LNCaP clone FGC (cell line): ENCODE results near the gene CIPC.
A peak's percentile ranks its signal among the peaks of the same experiment; 100 is the strongest.

Experiments
- DNase-seq: peaks from one replicate; pipeline ENCODE4 v3.0.0-alpha.2; 2011; ENCODE audit warnings: low read depth
- H3K4me3 ChIP-seq: 2 replicates; pipeline ENCODE4 v1.5.1; 2011; ENCODE audit warnings: mild to moderate bottlenecking, low read depth, low read length, control low read depth
- TF ChIP-seq, protein P1 (sequence below): IDR thresholded peaks from 2 replicates; pipeline ENCODE4 v1.5.1; 2012; ENCODE audit warnings: mild to moderate bottlenecking; ENCODE audit not compliant: control insufficient read depth, insufficient read depth; ENCODE audit errors: extremely low read depth

The CIPC gene

DNA sequence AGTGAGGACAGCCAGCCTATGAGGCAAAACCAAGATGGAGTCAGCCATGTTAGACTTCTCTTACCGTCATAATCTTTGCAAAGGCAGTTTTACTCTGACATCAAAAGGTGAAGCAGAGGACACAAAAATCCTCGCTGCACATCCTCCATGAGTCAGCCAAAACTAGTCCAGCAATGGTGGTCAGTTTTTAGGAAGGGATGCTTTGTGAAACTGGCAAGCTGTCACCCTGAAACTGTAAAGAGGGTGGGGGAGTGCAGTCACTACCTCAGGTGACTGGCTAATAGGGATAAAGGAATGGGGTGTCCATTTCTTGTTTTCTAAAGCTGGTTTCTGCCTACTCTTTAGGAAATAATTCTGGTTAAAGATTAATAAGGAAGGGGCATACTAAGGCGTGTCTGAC, 5.4 kb upstream of the CIPC start:
- H3K4me3 ChIP-seq, result no peak overlapping the region
- TF ChIP-seq, protein P1, sequence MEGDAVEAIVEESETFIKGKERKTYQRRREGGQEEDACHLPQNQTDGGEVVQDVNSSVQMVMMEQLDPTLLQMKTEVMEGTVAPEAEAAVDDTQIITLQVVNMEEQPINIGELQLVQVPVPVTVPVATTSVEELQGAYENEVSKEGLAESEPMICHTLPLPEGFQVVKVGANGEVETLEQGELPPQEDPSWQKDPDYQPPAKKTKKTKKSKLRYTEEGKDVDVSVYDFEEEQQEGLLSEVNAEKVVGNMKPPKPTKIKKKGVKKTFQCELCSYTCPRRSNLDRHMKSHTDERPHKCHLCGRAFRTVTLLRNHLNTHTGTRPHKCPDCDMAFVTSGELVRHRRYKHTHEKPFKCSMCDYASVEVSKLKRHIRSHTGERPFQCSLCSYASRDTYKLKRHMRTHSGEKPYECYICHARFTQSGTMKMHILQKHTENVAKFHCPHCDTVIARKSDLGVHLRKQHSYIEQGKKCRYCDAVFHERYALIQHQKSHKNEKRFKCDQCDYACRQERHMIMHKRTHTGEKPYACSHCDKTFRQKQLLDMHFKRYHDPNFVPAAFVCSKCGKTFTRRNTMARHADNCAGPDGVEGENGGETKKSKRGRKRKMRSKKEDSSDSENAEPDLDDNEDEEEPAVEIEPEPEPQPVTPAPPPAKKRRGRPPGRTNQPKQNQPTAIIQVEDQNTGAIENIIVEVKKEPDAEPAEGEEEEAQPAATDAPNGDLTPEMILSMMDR, result no peak
- no peak for DNase-seq

DNA sequence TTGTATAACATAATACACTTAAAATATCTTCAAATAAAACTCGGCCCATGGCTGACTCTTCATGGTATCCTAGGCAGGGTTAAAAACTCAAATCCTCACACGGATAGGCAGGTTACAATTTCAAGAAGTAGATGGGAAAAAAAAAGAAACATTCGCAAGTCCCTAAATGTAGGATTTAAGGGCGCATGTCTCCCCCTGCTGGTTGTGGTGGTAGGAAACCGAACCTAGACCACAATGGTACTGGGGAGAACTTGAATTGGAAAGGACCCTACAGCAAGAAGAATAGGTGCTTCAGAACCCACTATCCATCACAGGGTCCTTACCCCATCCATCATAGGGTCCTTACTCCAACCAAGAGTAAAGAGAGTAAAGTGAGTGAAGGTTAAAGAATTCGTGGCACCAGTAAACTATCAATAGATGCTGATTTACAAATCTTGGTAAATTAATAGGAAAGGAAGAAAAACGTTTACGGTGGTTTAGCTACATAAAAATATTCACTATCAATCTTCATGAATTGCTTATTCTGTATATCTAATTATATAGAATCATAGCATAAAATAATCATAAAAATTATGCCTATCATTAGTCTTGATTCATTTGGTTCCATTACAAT, 3.3 kb upstream of the CIPC start:
- peak; percentile 54 for DNase-seq
- TF ChIP-seq, protein P1, result peak; percentile 90
- H3K4me3 ChIP-seq, result no peak overlapping the region

DNA sequence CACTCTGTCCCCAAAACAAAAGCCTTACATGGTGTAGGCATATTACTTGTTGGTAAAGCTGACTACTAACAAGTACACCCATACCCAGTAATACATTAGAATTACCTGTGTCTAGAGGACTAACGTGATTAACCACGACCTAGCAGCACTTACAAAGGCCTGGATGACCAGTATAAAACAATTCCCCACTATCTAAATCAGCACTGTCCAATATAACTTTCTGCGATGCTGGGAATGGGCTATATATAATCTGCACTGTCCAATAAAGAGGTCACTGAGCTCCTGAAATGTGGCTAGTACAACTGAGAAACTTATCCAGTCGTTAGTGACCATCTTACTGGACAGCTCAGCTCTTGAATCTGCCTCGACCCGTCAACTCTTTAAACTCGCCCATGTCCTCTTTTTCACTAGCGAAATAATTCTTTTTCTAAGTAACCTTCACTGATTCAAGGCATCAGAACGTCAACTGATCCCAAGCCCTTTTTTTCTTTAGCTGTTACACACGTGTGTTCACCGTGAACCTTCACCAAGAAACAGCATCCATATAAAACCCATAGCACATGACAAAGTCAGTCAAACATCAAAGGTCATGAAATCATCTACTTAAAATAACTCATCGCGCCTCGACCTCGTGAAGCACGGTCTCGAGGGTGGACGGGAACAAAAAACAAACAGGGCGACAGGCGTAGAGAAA, 905 bp upstream of the CIPC start:
- H3K4me3 ChIP-seq, result peak overlapping the region; percentile 95
- no peak for DNase-seq
- TF ChIP-seq, protein P1, result no peak

DNA sequence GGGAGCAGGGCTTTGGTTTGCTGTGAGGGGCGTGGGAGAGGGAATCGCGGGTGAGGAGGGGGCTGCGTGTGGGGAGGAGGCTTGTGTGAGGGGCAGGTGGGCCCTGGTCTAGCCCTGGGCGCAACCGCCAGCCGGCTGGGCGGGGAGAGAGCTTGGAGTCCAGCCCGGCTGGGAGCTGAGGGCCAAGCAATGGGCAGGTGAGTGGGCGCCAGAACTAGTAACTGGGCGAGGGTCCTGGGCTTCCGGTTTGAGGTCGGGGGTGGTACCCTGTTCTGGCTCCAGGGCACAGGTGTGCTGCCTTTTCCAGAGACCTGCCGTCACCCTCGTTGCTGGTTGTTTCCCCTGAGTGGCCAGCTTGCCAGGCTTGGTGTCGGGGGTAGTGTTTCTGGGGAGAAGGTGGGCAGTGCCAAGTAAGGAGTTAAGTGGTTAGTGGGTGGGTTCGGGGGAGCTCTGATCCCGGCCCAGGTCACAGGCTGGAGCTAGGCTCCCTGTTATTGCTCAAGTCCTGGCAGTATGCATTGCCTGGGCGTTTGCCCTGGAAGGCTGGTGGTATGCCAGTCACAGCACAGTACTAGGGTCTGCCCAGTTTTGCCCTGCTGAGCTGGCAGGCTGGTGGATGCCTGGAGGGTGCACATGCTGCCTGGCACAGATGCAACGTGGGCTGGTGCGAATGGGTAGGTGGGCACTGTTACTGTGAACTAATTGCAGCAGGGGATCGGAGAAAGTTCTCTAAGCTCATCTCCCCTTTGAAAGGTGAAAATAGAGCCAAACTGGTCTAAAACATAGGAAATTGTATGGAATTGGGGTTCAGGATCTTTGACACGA, 683 bp downstream of the CIPC start:
- no peak for DNase-seq
- peak overlapping the region; percentile 95 for H3K4me3 ChIP-seq
- TF ChIP-seq, protein P1, result no peak

DNA sequence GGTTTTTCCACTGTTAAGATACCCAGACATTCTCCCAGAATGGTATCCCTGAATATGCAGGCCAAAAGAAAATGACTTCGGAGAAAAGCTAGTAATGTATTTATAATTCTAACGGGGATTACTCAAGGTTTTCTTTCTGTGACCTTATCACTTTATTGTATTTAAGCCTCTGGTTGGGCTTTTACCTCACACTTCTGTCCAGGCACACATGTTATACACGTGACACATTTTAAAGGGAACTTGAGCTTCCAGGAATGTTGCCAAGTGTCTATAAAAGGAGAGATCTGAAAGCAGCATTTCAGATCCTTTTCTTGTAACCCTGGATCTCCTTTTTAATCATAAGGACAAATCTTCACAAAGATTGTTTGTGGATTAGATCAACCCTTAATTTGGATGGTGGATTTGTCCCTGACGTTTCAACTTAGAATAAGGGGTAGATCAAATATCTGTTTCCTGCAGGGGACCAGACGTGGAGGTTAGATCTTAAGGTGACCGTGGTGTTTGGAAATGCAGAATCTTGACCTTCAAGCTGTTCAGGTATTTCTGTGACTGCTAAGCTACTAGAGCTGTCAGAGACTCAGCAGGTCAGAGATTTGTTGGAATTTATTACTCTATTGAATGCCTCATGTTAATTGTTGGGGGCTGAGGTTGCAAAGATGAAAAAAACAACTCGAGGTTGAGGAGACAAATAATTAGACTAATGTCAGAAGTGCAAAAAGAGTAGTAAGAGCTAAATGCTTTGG, 1.5 kb downstream of the CIPC start:
- DNase-seq, result peak; percentile 92
- H3K4me3 ChIP-seq, result peak overlapping the region; percentile 95
- TF ChIP-seq, protein P1, result no peak

DNA sequence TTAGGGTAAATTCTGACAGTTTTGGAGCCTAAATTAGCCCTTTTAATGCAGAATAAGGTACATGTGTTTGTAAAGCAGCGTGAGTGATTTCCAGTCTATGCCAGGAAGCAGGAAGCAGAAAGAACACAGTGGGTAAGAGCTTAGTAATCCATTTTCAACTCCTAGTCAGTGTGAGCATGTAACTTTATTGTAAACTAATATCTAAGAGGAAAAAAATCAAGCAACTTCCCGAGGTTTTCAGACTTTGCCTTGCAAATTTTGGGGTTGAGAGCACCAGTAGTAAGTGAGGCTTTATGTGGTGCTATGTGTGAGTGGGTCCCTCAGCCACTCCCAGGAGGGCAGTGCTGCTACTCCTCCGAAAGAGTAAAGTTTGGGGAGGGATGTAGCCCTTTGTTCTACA, 2.9 kb downstream of the CIPC start:
- TF ChIP-seq, protein P1, result no peak
- no peak for DNase-seq
- H3K4me3 ChIP-seq, result no peak overlapping the region
